ENCODE data around the gene CCDC81.
"Not testable (repeated sequence)": the region's sequence is repeated elsewhere in the genome, so short reads cannot be mapped to it uniquely, and the experiment has no call there.

Gene CCDC81

GRCh38 chr11:86390487-86390886, 15.8 kb downstream of the CCDC81 start:
- DNase-seq = no peak

DNA sequence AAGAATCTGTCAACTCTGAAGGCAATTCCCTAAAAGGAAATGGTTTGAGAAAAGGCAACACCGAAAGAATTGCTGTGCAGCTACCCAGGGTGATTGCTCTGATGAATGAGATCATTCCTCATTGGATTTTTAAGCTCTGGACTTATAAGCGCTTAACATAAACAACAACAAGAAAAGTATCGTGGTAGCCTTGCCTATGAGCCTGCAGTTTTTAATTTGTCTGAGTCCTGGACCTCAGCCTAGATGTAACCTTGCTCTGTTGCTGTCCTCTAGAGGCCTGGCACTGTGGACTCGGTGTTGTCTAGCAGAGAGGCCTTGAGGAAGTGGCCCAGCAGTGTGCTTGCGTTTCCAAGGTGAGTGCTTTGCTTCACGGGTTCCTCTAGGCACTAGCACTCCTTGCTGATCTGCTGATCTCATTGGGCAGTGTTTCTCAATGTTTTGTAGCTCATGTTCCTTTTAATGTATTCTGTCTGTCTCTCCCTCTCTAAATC, 20.4 kb downstream of the CCDC81 start:
- no peak for DNase-seq

GRCh38 chr11:86396396-86396795, 21.7 kb downstream of the CCDC81 start:
- no peak for DNase-seq

DNA sequence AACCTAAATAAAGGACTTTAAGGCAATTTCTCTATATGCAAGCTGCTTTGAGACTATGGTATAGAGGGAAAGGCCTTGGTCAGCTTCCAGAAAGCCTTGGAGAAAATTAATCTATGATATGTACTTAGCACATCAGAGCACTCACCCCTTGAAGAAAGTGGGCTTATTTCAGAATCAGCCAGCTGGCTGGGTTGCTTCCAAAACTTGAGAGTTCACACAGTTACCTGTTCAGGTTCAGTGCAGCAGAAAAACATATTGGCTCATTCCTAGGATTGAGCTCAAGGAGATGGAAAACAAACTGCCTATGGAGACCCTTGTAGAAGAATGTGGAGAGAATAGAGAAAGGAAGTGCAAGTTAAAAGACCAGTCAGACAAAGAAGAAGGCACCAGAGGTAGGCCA, 22.7 kb downstream of the CCDC81 start:
- no peak for DNase-seq

DNA sequence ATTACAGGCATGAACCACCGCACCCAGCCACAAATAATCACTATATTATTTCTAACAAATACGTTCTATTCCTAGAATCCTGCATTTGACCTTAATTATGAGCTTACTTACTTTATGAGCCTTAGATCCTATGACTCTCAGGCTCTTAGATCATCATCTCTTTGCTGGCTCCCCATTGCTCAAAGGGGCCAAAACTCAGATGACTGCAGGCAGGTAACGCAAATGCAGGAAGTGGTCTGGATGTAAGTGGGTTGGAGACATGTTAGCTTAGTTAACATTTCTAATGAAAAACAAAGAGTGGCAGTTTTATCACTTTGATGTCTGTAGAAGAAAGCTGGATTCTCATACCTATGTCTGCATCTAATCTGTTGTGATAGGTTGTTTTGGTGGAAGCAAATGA, 23.4 kb downstream of the CCDC81 start:
- DNase-seq = no peak

- no peak for DNase-seq
Observed at GRCh38 chr11:86403458-86403857, 28.8 kb downstream of the CCDC81 start.

DNA sequence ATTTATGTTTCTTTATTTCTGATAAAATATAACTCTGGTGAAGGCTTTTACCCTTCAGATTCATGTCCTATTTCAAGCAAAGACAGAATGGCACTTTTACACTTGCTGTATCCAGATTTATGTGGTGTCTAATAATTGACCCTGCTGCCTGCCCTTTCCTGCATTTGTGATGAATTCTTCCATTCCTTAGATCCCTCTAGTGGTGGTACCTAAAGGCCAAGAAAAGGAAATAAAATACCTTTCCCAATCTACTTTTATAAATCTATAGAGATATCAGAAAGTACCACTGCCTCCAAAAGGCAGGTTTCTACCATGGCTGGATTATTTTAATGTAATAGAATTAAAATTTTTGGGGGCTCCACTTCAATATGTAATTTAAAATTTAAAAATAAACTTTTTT, 34.2 kb downstream of the CCDC81 start:
- no peak for DNase-seq

DNA sequence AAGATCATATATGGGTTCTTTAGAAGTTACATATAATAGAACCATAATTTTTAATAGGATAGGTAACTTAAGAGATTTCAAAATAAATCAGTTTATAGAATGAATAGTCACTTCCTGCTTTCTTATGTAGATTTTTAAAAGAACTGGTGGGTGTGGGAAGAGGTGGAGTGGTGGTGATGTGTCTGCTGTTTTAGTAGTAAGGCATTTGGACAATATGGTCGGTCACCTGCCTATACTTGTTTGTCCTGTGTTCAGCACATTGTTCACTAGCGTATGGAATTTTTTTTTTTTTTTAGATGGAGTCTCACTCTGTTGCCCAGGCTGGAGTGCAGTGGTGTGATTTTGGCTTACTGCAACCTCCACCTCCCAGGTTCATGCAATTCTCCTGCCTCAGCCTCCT, 39.3 kb downstream of the CCDC81 start:
- DNase-seq = no peak

DNA sequence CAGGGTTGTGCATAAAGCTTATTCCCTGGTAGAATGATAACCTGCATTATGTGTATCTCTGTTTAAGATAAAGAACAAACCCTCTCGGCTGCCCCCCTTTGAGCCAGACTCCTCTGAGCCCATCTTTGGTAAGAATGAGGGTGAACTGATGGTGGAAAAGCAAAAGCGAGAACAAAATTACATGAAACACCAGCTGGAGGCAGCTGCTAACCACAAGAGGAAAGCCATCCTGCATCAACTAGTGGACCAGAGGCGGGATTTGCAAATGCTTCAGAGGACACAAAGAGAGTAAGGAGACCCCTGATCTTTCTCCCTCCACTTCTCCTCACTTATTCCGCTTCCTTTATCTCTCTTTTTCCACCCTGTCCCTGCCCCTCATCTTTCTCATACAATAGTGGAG, 40.3 kb downstream of the CCDC81 start:
- DNase-seq = no peak

DNA sequence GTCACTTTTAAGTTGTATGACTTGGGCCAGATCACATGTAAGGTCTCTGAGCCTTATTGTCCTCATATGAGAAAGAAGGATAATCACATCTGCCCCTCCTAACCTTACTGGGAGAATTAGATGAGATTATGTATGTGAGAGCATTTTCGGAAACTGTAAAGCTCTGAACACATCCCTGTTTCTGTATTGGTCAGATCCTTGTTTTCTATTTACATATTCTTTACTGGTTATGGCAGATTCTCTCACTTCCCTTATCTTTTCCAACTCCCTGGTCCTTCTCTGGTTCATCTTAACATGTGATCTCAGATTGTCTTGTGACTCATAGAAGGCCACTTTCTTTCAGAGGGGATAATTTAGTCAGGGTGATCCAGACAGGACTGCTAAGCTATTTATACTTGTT, 41.8 kb downstream of the CCDC81 start:
- no peak for DNase-seq

- not testable (repeated sequence) for DNase-seq
Observed at GRCh38 chr11:86416951-86417350, 42.3 kb downstream of the CCDC81 start.

DNA sequence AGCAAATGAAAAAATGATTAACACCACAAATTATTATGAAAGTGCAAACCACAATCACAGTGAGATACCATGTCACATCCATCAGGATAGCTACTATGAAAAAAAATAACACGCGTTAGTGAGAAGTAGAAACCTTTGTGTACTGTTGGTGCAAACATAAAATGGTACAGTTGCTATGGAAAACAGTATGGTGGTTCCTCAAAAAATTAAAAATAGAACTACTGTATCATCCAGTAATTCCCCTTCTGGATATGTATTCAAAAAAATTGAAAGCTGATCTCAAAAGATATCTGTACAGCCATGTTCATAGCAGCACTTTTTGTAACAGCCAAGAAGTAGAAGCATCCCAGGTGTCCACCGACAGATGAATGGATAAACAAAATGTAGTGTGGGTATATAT, 43.4 kb downstream of the CCDC81 start:
- no peak for DNase-seq

DNA sequence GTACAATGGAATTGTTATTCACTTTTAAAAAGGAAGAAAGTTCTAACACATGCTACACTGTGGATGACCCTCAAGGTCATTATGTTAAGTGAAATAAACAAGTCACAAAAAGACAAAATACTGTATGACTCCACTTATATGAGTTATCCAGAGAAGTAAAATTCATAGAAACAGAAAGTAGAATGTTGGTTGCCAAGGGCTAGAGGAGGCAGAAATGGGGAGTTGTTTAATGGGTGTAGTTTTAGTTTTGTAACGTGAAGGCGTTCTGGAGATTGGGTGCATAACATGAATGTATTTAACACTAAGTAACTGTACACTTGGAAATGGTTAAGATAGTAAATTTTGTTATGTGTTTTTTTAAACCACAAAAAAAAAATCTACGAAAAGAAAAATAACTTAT, 43.8 kb downstream of the CCDC81 start:
- DNase-seq = no peak

GRCh38 chr11:86418917-86419316, 44.2 kb downstream of the CCDC81 start:
- no peak for DNase-seq

DNA sequence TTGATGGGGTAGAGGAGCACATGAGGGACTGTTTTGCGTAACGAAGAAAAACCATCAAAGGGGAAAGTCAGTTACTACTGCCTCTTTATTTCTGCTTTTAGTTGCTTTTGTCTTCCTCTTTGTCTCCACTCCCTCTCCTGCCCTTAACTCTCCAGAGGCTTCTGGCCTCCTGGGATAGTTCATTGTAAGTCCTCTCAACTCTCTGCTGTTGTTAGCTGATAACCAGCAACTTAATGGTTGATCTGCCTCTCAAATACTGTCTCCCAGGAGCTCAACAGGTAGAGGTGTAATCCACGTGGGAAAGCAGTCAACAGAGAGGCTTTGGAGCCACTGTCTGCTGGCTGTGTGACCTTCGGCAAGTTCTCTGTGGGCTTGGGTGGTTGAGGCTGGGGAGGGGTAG, 47.3 kb downstream of the CCDC81 start:
- no peak for DNase-seq

- no peak for DNase-seq
Observed at GRCh38 chr11:86422371-86422770, 47.7 kb downstream of the CCDC81 start.

DNA sequence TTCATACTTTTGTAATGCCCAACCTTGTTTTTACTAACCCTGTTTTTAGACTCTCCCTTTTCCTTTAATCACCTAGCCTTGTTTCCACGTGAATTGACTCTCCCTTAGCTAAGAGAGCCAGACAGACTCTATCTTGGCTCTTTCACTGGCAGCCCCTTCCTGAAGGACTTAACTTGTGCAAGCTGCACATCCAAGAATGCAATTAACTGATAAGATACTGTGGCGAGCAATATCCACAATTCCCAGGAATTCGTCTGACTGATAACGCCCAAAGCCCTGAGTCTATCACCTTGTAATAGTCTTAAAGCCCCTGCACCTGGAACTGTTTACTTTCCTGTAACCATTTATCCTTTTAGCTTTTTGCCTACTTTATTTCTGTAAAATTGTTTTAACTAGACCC, 48.8 kb downstream of the CCDC81 start:
- not testable (repeated sequence) for DNase-seq

DNA sequence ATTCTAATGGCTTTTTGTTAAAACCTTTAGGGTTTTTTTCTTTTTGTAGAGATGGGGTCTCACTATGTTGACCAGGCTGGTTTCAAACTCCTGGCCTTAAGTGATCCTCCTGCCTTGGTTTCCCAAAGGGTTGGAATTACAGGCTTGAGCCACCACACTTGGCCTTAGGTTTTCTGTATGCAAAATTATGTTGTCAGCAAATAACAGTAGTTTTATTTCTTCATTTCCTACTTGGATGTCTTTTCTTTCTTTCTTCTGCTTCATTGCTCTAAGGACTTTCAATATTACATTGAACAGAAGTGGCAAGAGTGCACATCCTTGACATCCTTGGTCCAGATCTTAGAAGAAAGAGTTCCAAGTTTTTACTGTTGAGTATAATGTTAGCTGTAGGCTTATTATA, 52.8 kb downstream of the CCDC81 start:
- DNase-seq = no peak

DNA sequence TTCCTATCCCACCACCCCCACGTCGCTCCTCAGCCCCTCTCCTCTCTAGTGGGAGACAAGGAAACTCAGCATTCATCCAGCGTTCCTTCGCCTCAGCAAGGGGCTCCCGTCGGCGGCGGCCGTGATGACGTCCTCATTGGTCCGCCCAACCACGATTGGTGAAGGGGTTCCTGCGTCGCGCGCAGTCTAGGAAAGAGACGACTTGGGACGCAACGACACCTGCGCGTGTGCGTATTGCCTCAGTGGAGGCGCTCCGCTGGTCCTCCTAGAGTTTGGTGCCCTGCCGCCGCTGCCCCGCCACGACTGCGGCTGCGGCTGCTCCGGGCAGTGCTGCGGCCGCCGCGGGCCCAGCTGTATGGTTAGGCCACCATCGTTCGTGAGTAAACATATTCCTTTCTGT, 56.6 kb downstream of the CCDC81 start:
- no peak for DNase-seq

DNA sequence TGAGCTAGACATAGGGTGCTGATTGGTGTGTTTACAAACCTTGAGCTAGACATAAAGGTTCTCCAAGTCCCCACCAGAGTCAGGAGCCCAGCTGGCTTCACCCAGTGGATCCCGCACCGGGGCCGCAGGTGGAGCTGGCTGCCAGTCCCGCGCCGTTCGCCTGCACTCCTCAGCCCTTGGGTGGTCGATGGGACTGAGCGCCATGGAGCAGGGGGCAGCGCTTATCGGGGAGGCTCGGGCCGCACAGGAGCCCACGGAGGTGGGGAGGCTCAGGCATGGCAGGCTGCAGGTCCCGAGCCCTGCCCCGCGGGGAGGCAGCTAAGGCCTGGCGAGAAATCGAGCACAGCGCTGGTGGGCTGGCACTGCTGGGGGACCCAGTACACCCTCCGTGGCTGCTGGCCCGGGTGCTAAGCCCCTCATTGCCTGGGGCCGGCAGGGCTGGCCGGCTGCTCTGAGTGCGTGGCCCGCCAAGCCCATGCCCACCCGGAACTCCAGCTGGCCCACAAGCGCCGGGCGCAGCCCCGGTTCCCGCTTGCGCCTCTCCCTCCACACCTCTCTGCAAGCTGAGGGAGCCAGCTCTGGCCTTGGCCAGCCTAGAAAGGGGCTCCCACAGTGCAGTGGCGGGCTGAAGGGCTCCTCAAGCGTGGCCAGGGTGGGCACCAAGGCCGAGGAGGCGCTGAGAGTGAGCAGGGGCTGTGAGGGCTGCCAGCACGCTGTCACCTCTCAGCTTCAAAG, 58.8 kb downstream of the CCDC81 start:
- not testable (repeated sequence) for DNase-seq

- no peak for DNase-seq
Observed at GRCh38 chr11:86435711-86436110, 61.0 kb downstream of the CCDC81 start.

DNA sequence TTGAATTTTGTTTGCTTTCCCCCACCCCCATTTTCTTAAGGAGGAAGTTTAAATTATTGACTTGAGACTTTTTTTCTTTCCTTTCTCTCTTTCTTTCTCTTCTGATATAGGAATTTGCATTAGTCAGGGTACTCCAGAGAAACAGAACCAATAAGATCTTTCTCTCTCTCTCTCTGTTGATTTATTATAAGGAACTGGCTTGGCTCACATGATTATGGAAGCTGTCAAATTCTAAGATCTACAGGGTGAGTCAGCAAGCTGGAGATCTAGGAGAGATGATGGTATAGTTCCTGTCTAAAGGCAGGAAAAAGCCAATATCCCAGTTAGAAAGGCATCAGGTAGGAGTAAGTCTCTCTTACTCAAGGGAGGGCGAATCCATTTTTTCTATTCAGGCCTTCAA, 64.0 kb downstream of the CCDC81 start:
- DNase-seq = no peak

DNA sequence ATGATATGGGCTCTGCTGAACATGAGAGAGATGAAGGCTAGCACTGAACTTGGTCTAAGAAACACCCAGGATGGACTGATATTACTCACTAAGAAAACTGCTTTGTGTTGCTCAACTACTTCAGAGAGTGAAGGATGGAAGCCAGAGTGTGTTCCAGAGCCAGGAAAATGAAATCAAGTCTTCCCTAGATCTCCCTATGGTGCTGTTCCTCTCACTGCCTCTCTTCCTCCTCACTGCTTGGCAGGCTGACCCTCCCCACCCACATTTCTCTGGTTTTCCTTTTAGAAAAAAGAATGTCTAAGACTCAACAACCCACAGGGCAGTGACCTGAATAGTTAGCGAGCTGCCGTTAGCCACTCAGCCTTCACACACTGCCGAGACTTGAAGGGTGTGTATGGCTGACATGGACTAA, 65.6 kb downstream of the CCDC81 start:
- DNase-seq = no peak

DNA sequence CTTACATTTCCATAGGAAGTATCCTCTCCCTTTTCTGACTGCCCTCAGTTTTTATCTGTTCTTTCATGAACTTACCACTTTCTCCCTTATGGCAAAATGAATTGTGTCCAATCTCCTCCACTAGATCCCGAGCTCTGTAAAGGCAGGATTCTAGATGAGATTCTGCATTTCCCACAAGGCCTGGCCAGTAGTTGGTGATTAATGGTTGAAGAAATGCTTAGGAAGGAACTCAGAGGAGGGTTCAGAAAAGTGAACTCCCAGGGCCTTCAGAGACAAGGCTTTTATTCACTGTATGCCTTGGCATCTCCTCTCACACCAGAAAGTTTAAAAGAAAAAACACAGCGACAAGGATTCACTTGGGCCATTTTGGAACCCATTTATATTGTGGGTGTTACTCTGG, 66.2 kb downstream of the CCDC81 start:
- no peak for DNase-seq

- DNase-seq = no peak
Observed at GRCh38 chr11:86442420-86442819, 67.7 kb downstream of the CCDC81 start.

Measured in NCI-H187 treated with DMSO at 0.1 percent for 48 hours (cell line).